MM.1S (cell line): ENCODE measurements around the gene INSRR.

Experiments used
- DNase-seq: peaks from one replicate; pipeline ENCODE4 v3.0.0-alpha.2; 2015
- H2AFZ ChIP-seq: fragments of 300-600 bp; sonication (generic); 2 replicates; pipeline ENCODE4 v1.6.0; 2016; ENCODE audit warnings: antibody characterized with exemption, low read length
- H3F3A ChIP-seq: fragments of 300-600 bp; sonication (generic); 2 replicates; pipeline ENCODE4 v1.6.1; 2016; ENCODE audit warnings: mild to moderate bottlenecking, antibody characterized with exemption, low read length, moderate library complexity, mixed read lengths; ENCODE audit not compliant: insufficient read depth
- H3K27ac ChIP-seq: fragments of 300-600 bp; sonication (generic); 2 replicates; pipeline ENCODE4 v1.5.1; 2016; ENCODE audit warnings: mild to moderate bottlenecking, low read length
- H3K27me3 ChIP-seq: fragments of 300-600 bp; sonication (generic); replicated peaks from 2 replicates; pipeline ENCODE4 v1.6.0; 2016; ENCODE audit warnings: low read length; ENCODE audit not compliant: insufficient read depth
- H3K36me3 ChIP-seq: fragments of 300-600 bp; sonication (generic); replicated peaks from 2 replicates; pipeline ENCODE4 v1.6.1; 2016; ENCODE audit warnings: mild to moderate bottlenecking, low read length, mixed read lengths; ENCODE audit not compliant: insufficient read depth
- H3K4me1 ChIP-seq: fragments of 300-600 bp; sonication (generic); 2 replicates; pipeline ENCODE4 v1.6.1; 2016; ENCODE audit warnings: low read length, mixed read lengths
- H3K4me2 ChIP-seq: fragments of 300-600 bp; sonication (generic); 2 replicates; pipeline ENCODE4 v1.6.0; 2016; ENCODE audit warnings: low read depth, low read length
- H3K4me3 ChIP-seq: fragments of 300-600 bp; sonication (generic); 2 replicates; pipeline ENCODE4 v1.5.1; 2016; ENCODE audit warnings: low read length, mixed read lengths
- H3K79me2 ChIP-seq: fragments of 300-600 bp; sonication (generic); 2 replicates; pipeline ENCODE4 v1.6.1; 2016; ENCODE audit warnings: mixed run types, low read length, mixed read lengths
- H3K9ac ChIP-seq: fragments of 300-600 bp; sonication (generic); 2 replicates; pipeline ENCODE4 v1.6.1; 2016; ENCODE audit warnings: low read length, mixed read lengths
- H3K9me2 ChIP-seq: fragments of 300-600 bp; sonication (generic); replicated peaks from 2 replicates; pipeline ENCODE4 v1.6.1; 2016; ENCODE audit warnings: mild to moderate bottlenecking, low read length, mixed read lengths; ENCODE audit not compliant: insufficient read depth
- H3K9me3 ChIP-seq: fragments of 300-600 bp; sonication (generic); replicated peaks from 2 replicates; pipeline ENCODE4 v1.6.1; 2016; ENCODE audit warnings: mild to moderate bottlenecking, low read length, mixed read lengths; ENCODE audit not compliant: insufficient read depth
- H4K20me1 ChIP-seq: fragments of 300-600 bp; sonication (generic); 2 replicates; pipeline ENCODE4 v1.6.1; 2016; ENCODE audit warnings: mild to moderate bottlenecking, low read length, moderate library complexity, mixed read lengths; ENCODE audit not compliant: insufficient read depth
- CTCF ChIP-seq: fragments of 300-600 bp; sonication (generic); IDR thresholded peaks from 2 replicates; pipeline ENCODE4 v1.5.1; 2016; ENCODE audit warnings: antibody characterized with exemption, low read length, mixed read lengths
- EZH2 ChIP-seq: fragments of 300-600 bp; sonication (generic); optimal IDR thresholded peaks from 2 replicates; pipeline ENCODE3; 2017; ENCODE audit warnings: low read depth, mild to moderate bottlenecking, antibody characterized with exemption, low read length, mixed read lengths
- EZH2phosphoT487 ChIP-seq: fragments of 300-600 bp; sonication (generic); IDR thresholded peaks from 2 replicates; pipeline ENCODE4 v1.6.1; 2018; ENCODE audit warnings: antibody characterized with exemption, low read length

The INSRR gene

GRCh38 chr1:156884560-156885184, 25.8 kb upstream of the INSRR start:
- Histone ChIP-seq H3K9me2 (no peaks in the 10 kb centered on the region), H2AFZ (no peak overlapping the region), H3K4me3 (no peak overlapping the region), H3F3A (no peaks in the 10 kb centered on the region), H3K9me3 (no peaks in the 10 kb centered on the region), H3K27ac (no peak overlapping the region), H4K20me1 (no peaks in the 10 kb centered on the region), H3K9ac (no peak overlapping the region), H3K36me3 (no peaks in the 10 kb centered on the region), H3K4me1 (peaks cover 11% of the 10 kb centered on the region; the same call in 1 of the 2 replicates), H3K27me3 (peaks cover 30% of the 10 kb centered on the region), H3K79me2 (no peaks in the 10 kb centered on the region), H3K4me2 (no peak overlapping the region)
- no peak for DNase-seq
- TF ChIP-seq CTCF = no peak
- TF ChIP-seq EZH2phosphoT487 = no peak
- TF ChIP-seq EZH2 = no peak

GRCh38 chr1:156883919-156884318, 25.0 kb upstream of the INSRR start:
- no peak for DNase-seq
- Histone ChIP-seq H2AFZ (no peak overlapping the region), H3K4me3 (no peak overlapping the region), H3K27me3 (peaks cover 35% of the 10 kb centered on the region), H3K9me3 (no peaks in the 10 kb centered on the region), H3K36me3 (no peaks in the 10 kb centered on the region), H4K20me1 (no peaks in the 10 kb centered on the region), H3K27ac (no peak overlapping the region), H3K9ac (no peak overlapping the region), H3F3A (no peaks in the 10 kb centered on the region), H3K4me1 (peaks cover 11% of the 10 kb centered on the region; the same call in 1 of the 2 replicates), H3K9me2 (no peaks in the 10 kb centered on the region), H3K4me2 (no peak overlapping the region), H3K79me2 (no peaks in the 10 kb centered on the region)
- no peak for TF ChIP-seq EZH2

GRCh38 chr1:156882543-156882942, 23.6 kb upstream of the INSRR start:
- Histone ChIP-seq H3K4me2 (no peak overlapping the region), H3F3A (no peaks in the 10 kb centered on the region), H2AFZ (no peak overlapping the region), H3K4me1 (peaks cover 11% of the 10 kb centered on the region; the same call in 1 of the 2 replicates), H4K20me1 (no peaks in the 10 kb centered on the region), H3K9me3 (no peaks in the 10 kb centered on the region), H3K27ac (no peak overlapping the region), H3K9ac (no peak overlapping the region), H3K36me3 (no peaks in the 10 kb centered on the region), H3K79me2 (no peaks in the 10 kb centered on the region), H3K27me3 (peaks cover 44% of the 10 kb centered on the region), H3K4me3 (no peak overlapping the region), H3K9me2 (no peaks in the 10 kb centered on the region)
- DNase-seq = no peak
- TF ChIP-seq EZH2phosphoT487 (no peak), EZH2 (no peak), CTCF (no peak)

GRCh38 chr1:156881663-156882062, 22.7 kb upstream of the INSRR start:
- no peak overlapping the region for H3K4me2 ChIP-seq
- H4K20me1 ChIP-seq = no peaks in the 10 kb centered on the region
- H3K27me3 ChIP-seq = peaks cover 47% of the 10 kb centered on the region
- H3K9me2 ChIP-seq = no peaks in the 10 kb centered on the region
- H3K36me3 ChIP-seq = no peaks in the 10 kb centered on the region
- no peaks in the 10 kb centered on the region for H3F3A ChIP-seq
- no peak overlapping the region for H2AFZ ChIP-seq
- no peaks in the 10 kb centered on the region for H3K79me2 ChIP-seq
- H3K4me3 ChIP-seq = no peak overlapping the region
- no peak overlapping the region for H3K27ac ChIP-seq
- no peak for DNase-seq
- peaks cover 11% of the 10 kb centered on the region; the same call in 1 of the 2 replicates for H3K4me1 ChIP-seq
- TF ChIP-seq EZH2 (no peak), CTCF (no peak), EZH2phosphoT487 (no peak)
- H3K9me3 ChIP-seq = no peaks in the 10 kb centered on the region
- H3K9ac ChIP-seq = no peak overlapping the region
